Activated naive CD4-positive, alpha-beta T cell treated with anti-CD3 and anti-CD28 coated beads, Interleukin-2, amount 50 U/mL, for 72 hours (primary cell): ENCODE results near the gene RFTN1. TPM values are rescaled to one million over a fixed set of nuclear protein-coding genes. Genes with fewer than 3 reads are reported as not detected.

Experiments used
- ATAC-seq, 2 donors: fragments of 150-1000 bp; cut with Tn5 transposase; 2 replicates each; pipeline ENCODE4 v1.10.0; 2021; ENCODE audit warnings: mild to moderate bottlenecking in 2 of 2, moderate library complexity in 2 of 2
- DNase-seq, 2 donors: peaks; one replicate each; pipeline ENCODE4 v3.0.0; 2021 to 2022; ENCODE audit warnings: low spot score in 2 of 2
- H3K27ac Mint-ChIP-seq, 2 donors: one replicate each; pipeline ENCODE4 v1.8.0; 2022; ENCODE audit warnings: mild to moderate bottlenecking in 2 of 2, mixed read lengths in 2 of 2
- H3K36me3 Mint-ChIP-seq, 2 donors: one replicate each; pipeline ENCODE4 v1.8.0; 2022; ENCODE audit warnings: mixed read lengths in 2 of 2
- H3K9me3 Mint-ChIP-seq, 2 donors: one replicate each; pipeline ENCODE4 v1.8.0; 2022; ENCODE audit warnings: mixed read lengths in 2 of 2
- total RNA-seq, 2 donors: library from RNA; stranded (reverse); gene quantifications; one replicate each; pipeline ENCODE4 v1.2.3, GENCODE V29; 2022

The RFTN1 gene
- total RNA-seq, 2 donors from 2014 or later = 94.3 to 111 TPM

DNA sequence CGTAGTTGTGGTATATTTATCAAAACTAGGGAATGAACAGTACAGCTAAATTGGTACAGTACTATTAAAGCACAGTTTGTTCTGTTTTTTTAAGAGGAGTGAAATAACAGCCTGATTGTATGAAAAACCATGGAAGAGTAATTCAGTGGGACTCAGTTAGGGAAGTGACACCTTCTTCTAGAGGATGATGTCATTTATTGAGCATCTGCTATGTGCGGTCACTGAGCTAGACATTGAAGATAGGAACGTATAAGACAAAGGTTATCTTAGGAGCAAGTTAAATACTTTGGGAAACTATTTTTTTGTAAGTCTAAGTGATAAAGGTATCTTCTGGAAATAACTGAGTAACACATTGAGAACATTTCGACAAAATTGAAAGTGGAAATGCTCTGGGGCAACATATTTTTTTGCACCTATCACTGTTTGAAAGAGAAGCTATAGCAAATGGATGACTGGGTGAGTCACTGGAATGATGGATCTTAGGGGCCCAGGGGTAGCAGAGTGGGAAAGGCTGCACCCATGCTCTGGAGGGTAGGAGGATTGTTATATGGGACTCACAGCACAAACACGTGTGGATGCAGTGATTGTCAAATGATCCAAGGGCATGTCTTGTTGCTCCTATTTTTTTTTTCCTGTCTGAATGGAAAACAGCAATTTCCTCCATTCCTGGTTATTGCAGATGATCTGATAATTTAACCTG, 205.5 kb downstream of the RFTN1 start:
- H3K27ac Mint-ChIP-seq = peak overlapping the region; percentile 61 to 87
- no peak for ATAC-seq
- H3K36me3 Mint-ChIP-seq = peaks cover 36 to 67% of the 10 kb centered on the region in 2 donors
- no peaks in the 10 kb centered on the region for H3K9me3 Mint-ChIP-seq
- no peak for DNase-seq

DNA sequence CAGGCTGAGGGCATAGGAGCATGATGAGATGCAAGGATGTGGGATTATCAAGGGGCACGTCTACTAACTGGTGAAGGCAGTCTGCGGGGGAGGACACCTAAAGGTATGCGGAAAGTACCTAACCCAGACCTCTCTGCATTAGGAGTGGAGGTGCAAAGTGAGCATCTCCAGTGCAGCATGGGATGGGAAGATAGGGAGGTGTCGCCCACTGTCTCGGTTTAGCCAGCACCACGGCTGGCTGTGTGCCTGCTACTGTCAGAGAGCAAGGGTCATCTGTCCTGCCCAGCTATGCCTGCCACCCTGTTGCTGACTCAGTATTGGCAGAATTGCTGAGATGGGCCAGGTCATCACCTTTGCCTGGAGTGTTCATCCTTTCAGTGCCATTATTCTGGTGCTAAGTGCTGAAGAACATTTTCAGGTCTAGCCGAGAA, 208.4 kb downstream of the RFTN1 start:
- ATAC-seq (peak; percentile 21 to 62), DNase-seq (peak in 1 of 2 donors; percentile 73)
- H3K9me3 Mint-ChIP-seq = no peaks in the 10 kb centered on the region
- H3K27ac Mint-ChIP-seq = peak overlapping the region; percentile 87 to 95
- peaks cover 53 to 79% of the 10 kb centered on the region in 2 donors for H3K36me3 Mint-ChIP-seq

DNA sequence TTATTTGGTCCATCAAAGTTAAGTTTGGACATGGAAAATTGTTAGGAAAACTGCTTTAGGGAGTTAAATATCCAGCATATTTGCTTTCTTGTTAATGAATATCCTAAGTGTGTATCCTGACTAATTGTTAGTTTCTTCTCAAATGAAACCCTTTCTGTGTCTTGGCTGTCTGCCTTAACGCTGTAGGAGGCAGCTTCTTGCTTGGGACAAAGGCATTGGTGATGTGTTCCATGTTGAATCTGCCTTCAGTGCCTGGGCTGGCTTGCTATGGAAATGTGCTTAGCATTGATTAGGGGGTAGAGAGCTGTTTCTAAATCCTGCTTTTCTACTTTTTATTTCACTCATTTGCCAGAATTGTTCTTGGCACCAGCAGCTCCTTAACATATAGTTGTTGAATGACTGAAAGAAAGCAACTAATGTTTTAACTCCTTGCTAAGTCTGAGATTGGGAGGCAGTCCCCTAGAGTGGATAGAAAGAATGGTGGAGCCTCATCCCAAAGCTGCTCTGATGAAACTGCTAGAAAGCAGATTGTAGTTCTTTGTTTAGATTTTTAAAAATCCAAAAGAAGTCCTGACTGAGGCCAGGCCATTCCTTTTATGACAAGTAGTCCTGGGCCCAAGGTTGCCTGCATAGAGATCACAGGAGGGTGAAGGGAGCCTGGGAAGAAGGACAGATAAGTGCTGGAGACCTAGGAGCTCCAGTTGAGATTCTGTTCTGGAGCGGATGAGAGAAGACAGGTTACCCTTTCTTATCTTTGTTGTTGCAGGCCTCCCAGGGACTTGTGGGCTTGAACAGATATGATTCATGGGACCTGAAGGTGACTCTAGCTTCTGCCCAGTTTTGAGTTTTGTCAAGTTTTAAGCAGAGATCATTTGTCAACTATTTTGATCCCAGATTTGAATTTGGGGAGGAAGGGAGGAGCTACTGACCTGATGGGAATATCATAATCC, 209.2 kb downstream of the RFTN1 start:
- Mint-ChIP-seq H3K36me3 (peaks cover 53 to 82% of the 10 kb centered on the region in 2 donors), H3K27ac (peak overlapping the region; percentile 87 to 95), H3K9me3 (no peaks in the 10 kb centered on the region)
- ATAC-seq = peak; percentile 23 to 48
- no peak for DNase-seq

DNA sequence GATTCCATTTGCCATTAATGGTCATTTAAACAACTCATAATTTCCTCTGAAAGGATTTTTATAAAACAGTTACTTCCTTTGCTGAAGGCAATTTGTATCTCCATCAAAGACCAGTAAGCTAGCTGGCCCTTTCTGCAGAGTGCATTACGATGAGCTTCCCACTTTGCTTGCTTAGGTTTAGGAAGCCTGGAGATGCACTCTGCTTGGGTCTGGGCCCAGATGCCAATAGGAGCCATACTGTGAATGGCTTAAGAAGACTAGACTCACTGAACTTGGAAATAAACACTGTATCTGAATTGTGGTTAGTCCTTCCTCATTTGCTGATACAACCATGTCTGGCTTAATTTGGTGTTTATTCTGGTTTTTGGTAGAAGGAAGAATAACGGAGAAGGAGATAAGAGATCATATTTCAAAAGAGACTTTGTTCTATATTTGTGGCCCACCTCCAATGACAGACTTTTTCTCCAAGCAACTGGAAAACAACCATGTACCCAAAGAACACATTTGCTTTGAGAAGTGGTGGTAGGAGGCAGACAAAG, 210.4 kb downstream of the RFTN1 start:
- peaks cover 59 to 84% of the 10 kb centered on the region in 2 donors for H3K36me3 Mint-ChIP-seq
- ATAC-seq (no peak), DNase-seq (no peak)
- H3K9me3 Mint-ChIP-seq = no peaks in the 10 kb centered on the region
- H3K27ac Mint-ChIP-seq = peak overlapping the region in 1 of 2 donors; percentile 75

DNA sequence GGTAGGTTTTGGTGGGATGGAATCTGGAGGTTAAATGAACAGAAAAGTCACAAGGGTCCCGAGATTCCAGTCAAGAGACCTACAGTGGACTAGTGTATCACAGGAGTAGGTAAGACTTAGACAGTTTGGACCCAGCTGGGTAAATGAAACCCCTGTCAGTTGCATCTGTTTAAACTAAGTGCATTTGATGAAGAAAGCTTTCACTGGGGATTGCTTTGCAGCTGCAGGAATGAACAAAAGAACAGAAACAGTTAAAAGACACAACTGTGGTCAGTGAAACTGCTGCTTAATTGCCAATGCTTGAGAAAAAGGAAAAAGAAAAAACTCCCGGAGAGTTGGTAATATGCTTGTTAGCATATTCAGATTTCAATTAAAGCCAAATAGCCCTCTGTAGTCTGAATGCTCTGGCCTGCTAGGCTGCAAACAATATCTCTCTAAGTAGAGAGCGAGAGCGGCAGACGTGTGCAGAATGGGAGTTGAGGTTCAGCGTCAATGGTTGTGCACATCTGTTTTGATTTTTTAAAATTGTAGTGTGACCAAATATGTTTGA, 211.3 kb downstream of the RFTN1 start:
- ATAC-seq (no peak), DNase-seq (no peak)
- H3K9me3 Mint-ChIP-seq = no peaks in the 10 kb centered on the region
- H3K27ac Mint-ChIP-seq = peak overlapping the region; percentile 81 to 89
- H3K36me3 Mint-ChIP-seq = peaks cover 53 to 82% of the 10 kb centered on the region in 2 donors

DNA sequence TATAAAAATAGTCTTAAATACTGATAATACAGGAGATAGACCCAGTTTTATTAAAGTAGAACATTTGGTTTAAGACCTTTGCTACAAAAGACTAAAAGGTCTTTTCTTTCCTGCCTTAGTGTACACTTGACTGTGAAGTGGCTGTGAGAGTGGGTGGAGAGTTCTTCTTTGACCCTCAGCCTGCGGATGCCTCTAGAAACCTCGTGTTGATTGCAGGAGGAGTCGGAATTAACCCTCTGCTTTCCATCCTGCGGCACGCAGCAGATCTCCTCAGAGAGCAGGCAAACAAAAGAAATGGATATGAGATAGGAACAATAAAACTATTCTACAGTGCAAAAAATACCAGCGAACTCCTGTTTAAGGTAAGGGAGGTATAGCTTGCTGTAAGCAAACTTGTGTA, 212.0 kb downstream of the RFTN1 start:
- ATAC-seq (peak in 1 of 2 donors; percentile 33), DNase-seq (no peak)
- no peaks in the 10 kb centered on the region for H3K9me3 Mint-ChIP-seq
- peaks cover 49 to 82% of the 10 kb centered on the region in 2 donors for H3K36me3 Mint-ChIP-seq
- H3K27ac Mint-ChIP-seq = peak overlapping the region; percentile 81 to 89

DNA sequence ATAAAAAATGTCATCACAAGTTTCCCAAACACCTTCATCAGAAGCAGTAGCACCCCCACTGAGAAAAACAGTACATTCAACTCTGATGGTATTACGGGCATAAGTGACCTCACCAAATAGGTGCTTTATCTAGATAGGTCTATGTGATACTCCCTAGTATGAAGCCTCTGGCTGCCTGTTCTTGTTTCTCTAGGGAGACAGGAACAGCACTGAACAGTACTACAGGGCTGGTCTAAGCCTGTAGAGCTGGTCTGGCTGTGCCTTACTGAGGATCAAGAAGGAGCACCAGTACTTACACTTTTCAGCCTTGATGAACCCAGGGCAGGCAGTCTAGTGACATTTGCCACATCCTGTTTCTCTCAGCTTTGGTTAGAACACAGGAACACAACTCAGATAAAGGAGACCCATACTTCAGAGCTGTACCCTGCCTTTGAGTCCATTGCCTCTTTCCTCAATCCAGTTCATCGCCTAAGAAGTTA, 212.6 kb downstream of the RFTN1 start:
- peaks cover 52 to 82% of the 10 kb centered on the region in 2 donors for H3K36me3 Mint-ChIP-seq
- peak overlapping the region; percentile 81 to 89 for H3K27ac Mint-ChIP-seq
- DNase-seq (no peak), ATAC-seq (peak; percentile 32 to 60)
- H3K9me3 Mint-ChIP-seq = no peaks in the 10 kb centered on the region

DNA sequence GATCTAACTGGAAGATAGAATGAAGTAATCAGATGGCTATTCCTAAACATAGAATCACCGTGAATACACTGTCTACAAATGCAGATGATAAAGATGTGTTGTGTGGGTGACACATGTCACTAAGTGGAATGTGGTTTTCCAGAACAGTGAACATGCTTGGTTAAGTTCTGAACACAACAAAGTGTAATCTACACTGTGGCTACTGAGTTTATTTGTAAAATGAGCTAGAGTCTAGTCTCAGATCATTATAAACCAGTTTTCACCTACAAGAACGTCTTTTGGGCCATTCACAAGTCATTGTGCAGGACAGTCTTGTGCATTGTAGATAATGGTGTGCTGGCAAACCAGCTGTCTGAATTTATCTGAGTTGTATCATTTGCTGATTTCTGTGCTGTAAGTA, 213.2 kb downstream of the RFTN1 start:
- Mint-ChIP-seq H3K9me3 (peaks cover 0 to 4% of the 10 kb centered on the region in 2 donors), H3K36me3 (peaks cover 58 to 82% of the 10 kb centered on the region in 2 donors), H3K27ac (peak overlapping the region; percentile 75 to 89)
- ATAC-seq (peak; percentile 37 to 42), DNase-seq (no peak)

DNA sequence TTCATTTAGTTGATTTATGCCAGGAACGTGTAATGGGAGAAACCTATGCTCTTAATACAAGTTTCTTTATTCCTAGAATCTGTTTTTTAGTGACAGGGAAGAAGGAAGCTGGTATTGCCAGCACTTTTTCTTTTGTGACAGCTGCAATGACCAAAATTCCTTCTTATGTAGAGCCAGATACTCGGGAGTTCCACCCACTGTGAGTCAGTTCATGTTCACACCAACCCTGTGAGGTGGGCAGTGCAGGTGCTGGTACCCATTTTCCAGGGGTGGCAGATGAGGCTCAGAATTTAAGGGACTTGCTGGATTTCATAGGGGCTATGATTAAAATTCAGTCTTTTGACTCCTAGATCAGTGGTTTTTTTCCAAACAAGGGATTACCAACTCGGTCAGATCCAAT, 213.8 kb downstream of the RFTN1 start:
- Mint-ChIP-seq H3K36me3 (peaks cover 57 to 82% of the 10 kb centered on the region in 2 donors), H3K9me3 (peaks cover 0 to 4% of the 10 kb centered on the region in 2 donors), H3K27ac (peak overlapping the region; percentile 75 to 89)
- ATAC-seq (no peak), DNase-seq (no peak)

DNA sequence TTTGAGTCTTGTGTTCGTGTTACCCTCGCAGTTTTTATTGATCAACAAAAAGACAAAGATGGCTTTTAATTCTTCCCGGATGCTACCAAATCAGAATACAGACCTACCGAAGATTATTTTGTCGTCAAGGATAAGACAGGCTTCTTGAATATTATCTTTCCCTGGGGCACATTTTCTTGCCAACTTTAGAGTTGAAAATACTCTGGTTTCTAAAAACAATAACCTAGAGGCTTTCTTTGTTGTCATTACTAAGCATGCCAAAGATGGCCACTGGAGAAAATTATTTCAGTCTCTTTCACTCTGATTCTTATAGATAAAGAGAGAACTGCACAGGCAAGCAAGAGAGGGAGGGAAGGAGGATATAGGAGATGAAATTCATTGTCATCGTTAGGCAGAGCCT, 214.6 kb downstream of the RFTN1 start:
- DNase-seq (no peak), ATAC-seq (no peak)
- peaks cover 0 to 4% of the 10 kb centered on the region in 2 donors for H3K9me3 Mint-ChIP-seq
- peak overlapping the region; percentile 66 to 89 for H3K27ac Mint-ChIP-seq
- H3K36me3 Mint-ChIP-seq = peaks cover 50 to 83% of the 10 kb centered on the region in 2 donors

DNA sequence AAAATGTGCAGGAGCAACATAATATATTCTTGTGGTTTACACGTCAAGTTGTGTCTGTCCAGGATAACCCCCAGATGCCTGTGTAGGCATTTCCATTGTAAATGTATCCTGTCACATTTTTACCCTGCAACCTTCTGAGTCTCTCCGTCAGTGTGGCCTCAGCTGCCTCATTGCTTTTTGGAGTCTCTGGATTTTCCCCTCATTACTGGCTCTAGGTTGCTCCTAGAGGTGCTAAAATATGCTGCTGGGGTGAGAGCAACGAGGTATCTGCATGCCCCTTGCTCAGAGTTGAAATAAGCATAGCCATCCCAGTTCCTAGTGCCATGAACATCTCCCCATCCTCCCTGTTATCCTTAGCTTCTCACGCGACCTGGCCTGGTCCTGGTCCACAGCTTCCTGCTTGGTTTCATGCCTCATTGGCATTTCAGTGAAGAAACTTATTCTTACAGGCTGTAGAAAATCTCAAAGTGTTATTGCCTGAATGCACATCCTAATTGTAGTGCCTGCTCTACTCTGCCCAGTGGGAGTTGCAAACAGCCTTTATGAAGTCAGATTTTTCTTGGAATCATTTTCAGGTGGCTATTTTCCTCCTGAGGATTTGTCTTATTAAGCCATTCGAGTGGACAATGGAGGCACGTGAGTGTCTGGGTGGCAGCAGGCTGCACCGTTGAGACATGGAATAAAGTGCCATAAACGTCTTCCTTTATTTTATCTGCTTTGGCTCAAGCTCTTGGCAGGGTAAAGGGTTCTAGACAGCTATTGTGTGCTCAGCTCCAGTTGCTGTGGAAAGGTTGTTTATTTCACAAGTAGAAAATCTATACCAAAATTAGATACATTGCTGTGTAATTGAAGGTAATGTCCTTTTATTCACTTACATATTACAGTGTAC, 215.3 kb downstream of the RFTN1 start:
- DNase-seq (no peak), ATAC-seq (peak in 1 of 2 donors; percentile 12)
- Mint-ChIP-seq H3K9me3 (peaks cover 0 to 4% of the 10 kb centered on the region in 2 donors), H3K36me3 (peaks cover 46 to 86% of the 10 kb centered on the region in 2 donors), H3K27ac (peak overlapping the region; percentile 87 to 89)

DNA sequence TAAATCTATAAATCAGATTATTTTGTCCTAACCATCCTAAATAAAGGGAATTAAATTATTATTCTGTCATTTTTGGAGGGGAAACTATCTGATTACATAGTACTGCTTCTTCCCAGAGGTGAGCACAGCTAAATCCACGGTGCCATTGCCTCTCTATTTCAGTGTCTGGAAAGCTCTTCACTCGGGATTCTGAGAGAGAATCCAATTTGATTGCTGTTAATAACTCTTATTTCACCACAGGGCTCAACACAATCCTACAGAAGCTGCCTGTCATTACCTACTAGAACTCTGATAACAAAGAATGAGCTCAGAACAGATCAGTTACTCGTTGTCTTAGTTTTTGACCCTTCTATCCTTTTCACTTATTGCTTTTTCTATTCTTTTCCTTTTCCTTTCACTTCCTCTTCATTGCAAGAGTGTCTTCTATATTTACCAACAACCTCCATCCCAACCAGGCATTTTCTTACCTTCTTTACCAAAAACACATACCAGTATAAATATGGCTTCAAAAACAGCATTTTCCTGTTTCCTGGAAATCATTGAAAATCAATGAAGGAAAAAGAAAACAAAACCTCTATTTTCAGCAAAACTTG, 218.1 kb downstream of the RFTN1 start:
- no peak for ATAC-seq
- Mint-ChIP-seq H3K9me3 (peaks cover 4 to 9% of the 10 kb centered on the region in 2 donors), H3K36me3 (peaks cover 32 to 84% of the 10 kb centered on the region in 2 donors), H3K27ac (peak overlapping the region; percentile 78 to 80)
- no peak for DNase-seq

DNA sequence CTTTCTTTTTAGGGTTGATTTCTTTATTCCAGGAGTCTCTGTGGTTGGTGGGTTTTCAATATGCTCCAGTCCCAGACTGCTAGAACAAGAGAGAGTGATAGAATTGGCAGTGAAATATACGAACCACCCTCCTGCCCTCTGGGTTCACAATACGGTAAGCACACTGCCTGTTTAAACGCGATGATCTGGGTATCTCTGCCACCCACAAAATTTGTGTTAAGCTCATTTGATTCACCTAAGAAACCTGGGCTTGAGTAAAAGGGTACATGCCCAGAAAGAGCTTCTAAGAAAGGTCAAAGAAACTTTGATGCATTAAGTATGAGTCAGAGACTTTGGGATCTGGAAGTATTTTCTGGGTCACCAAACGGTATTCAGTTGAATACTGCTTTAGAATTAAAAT, 218.7 kb downstream of the RFTN1 start:
- Mint-ChIP-seq H3K36me3 (peaks cover 32 to 84% of the 10 kb centered on the region in 2 donors), H3K9me3 (peaks cover 4 to 9% of the 10 kb centered on the region in 2 donors), H3K27ac (peak overlapping the region; percentile 80 to 86)
- DNase-seq (no peak), ATAC-seq (peak; percentile 18 to 79)

DNA sequence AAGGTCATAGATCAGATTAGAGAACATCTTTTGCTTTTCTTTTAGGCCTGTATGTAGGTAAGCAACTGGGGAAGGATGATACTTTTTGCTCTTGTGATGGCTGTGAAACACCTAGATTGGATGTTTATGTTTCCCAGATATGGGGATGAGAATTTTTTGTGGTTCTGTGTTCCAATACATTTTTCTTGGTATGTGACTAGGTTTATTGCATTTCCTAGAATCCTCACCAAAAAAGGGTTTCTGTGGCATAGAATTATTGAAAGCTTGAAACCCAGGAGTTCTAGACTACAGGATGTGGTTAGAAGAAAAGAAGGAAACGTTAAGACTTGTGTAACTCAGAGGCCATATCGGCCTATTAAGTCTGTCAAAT, 222.7 kb downstream of the RFTN1 start:
- Mint-ChIP-seq H3K27ac (peak overlapping the region; percentile 77 to 91), H3K9me3 (peaks cover 4 to 8% of the 10 kb centered on the region in 2 donors)
- no peak for DNase-seq

More for the DNA sequence above, 222.7 kb downstream of the RFTN1 start:
- H3K36me3 Mint-ChIP-seq = peaks cover 45 to 82% of the 10 kb centered on the region in 2 donors
- peak; percentile 26 to 49 for ATAC-seq
